OCI-LY7 (cell line): Measurements from ENCODE around the gene GTF2F1. TPM values are rescaled to one million over a fixed set of nuclear protein-coding genes. Genes with fewer than 3 reads are reported as not detected.
"Not testable (repeated sequence)": the region's sequence is repeated elsewhere in the genome, so short reads cannot be mapped to it uniquely, and the experiment has no call there.

Experiments
- BruUV-seq: library from RNA; stranded (reverse); fragments of 400-500 nt; replicated peaks from 2 replicates; lab custom pipeline; 2021; lab: Mats Ljungman, UMichigan
- CTCF ChIA-PET: fragments of 300-600 bp; sonication (Branson Sonifier 250); formaldehyde crosslinking; loops from one replicate; lab custom pipeline; 2022; ENCODE audit warnings: antibody characterized with exemption; ENCODE audit not compliant: unreplicated experiment; lab: Charles Lee
- POLR2A ChIA-PET: fragments of 300-600 bp; sonication (Branson Sonifier 250); formaldehyde crosslinking; loops from one replicate; lab custom pipeline; 2022; ENCODE audit warnings: antibody characterized with exemption; lab: Charles Lee
- DNase-seq: peaks from one replicate; pipeline ENCODE4 v3.0.0-alpha.2; 2015; ENCODE audit warnings: low spot score
- H2AFZ ChIP-seq: fragments of 200-600 bp; sonication (generic), shearing (Covaris generic); 2 replicates; pipeline ENCODE4 v1.6.1; 2014; ENCODE audit warnings: mild to moderate bottlenecking, antibody characterized with exemption, low read length, moderate library complexity
- H3K27ac ChIP-seq: fragments of 200-600 bp; sonication (generic); 2 replicates; pipeline ENCODE4 v1.5.1; 2014; ENCODE audit warnings: mixed run types, low read depth, mild to moderate bottlenecking, moderate library complexity, low read length, inconsistent platforms; ENCODE audit not compliant: poor library complexity, severe bottlenecking
- H3K36me3 ChIP-seq: fragments of 200-600 bp; sonication (generic); 2 replicates; pipeline ENCODE4 v1.6.1; 2014; ENCODE audit warnings: mild to moderate bottlenecking, antibody characterized with exemption, low read length, moderate library complexity, mixed read lengths; ENCODE audit not compliant: insufficient read depth
- H3K4me1 ChIP-seq: fragments of 200-600 bp; sonication (generic); 2 replicates; pipeline ENCODE4 v1.5.1; 2014; ENCODE audit warnings: mild to moderate bottlenecking, low read length; ENCODE audit not compliant: insufficient read depth, poor library complexity, severe bottlenecking
- H3K4me2 ChIP-seq: fragments of 200-600 bp; sonication (generic); 2 replicates; pipeline ENCODE4 v1.6.1; 2014; ENCODE audit warnings: mild to moderate bottlenecking, low read length
- H3K4me3 ChIP-seq: fragments of 200-600 bp; sonication (generic); 2 replicates; pipeline ENCODE4 v1.5.1; 2014; ENCODE audit warnings: mild to moderate bottlenecking, low read depth, low read length; ENCODE audit not compliant: poor library complexity, severe bottlenecking
- H3K79me2 ChIP-seq: fragments of 200-600 bp; sonication (generic); 2 replicates; pipeline ENCODE4 v1.6.1; 2016; ENCODE audit warnings: low read depth, mild to moderate bottlenecking, low read length, moderate library complexity, mixed read lengths; ENCODE audit not compliant: insufficient read depth
- H3K9me2 ChIP-seq: fragments of 200-600 bp; sonication (generic); 2 replicates; pipeline ENCODE4 v1.6.1; 2016; ENCODE audit warnings: mild to moderate bottlenecking, low read length, mixed read lengths; ENCODE audit not compliant: insufficient read depth
- H3K9me3 ChIP-seq: fragments of 200-600 bp; sonication (generic); 2 replicates; pipeline ENCODE4 v1.6.1; 2014; ENCODE audit warnings: mild to moderate bottlenecking, mixed run types, low read length, mixed read lengths
- H4K20me1 ChIP-seq: fragments of 200-600 bp; sonication (generic); 2 replicates; pipeline ENCODE4 v1.6.1; 2014; ENCODE audit warnings: mild to moderate bottlenecking, antibody characterized with exemption, low read length, moderate library complexity, mixed read lengths; ENCODE audit not compliant: insufficient read depth
- CTCF ChIP-seq: fragments of 200-600 bp; sonication (generic); conservative IDR thresholded peaks from 2 replicates; pipeline ENCODE4 v1.5.1; 2014; ENCODE audit warnings: mild to moderate bottlenecking, antibody characterized with exemption, low read length, moderate library complexity, mixed read lengths
- EZH2phosphoT487 ChIP-seq: fragments of 200-600 bp; sonication (generic); IDR thresholded peaks from 2 replicates; pipeline ENCODE4 v1.6.1; 2018; ENCODE audit warnings: low read depth, borderline replicate concordance, mild to moderate bottlenecking, mixed run types, antibody characterized with exemption, low read length, moderate library complexity, mixed read lengths
- intact Hi-C: fragments of 100-400 bp; cut with micrococcal nuclease; formaldehyde crosslinking; loops from one replicate; pipeline ENCODE4 v1.10.0; 2022; ENCODE audit not compliant: unreplicated experiment
- total RNA-seq, 2 experiments: library from RNA; depleted of rRNA in 1 of 2; stranded (reverse); fragments of >200 nt in 1 of 2; shearing (Covaris generic) in 1 of 2; gene quantifications; 2 replicates each; pipeline ENCODE4 v1.2.3, GENCODE V29; 2014 to 2022

The GTF2F1 gene
- total RNA-seq, 2 experiments from 2014 or later = 31.1 to 43.2 TPM

DNA sequence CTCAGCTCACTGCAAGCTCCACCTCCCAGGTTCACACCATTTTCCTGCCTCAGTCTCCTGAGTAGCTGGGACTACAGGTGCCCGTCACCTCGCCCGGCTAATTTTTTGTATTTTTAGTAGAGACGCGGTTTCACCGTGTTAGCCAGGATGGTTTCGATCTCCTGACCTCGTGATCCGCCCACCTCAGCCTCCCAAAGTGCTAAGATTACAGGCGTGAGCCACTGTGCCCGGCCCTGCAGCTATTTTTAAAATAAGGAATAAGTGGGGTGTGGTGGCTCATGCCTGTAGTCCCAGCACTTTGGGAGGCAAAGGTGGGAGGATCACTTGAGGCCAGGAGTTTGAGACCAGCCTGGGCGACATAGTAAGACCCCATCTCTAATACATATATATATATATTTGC, 32.5 kb downstream of the GTF2F1 start:
- H3K9me3 ChIP-seq, POLR2A ChIA-PET, H2AFZ ChIP-seq, H3K9me2 ChIP-seq, CTCF ChIA-PET, H3K4me2 ChIP-seq, BruUV-seq, H3K27ac ChIP-seq, DNase-seq, H3K4me3 ChIP-seq, intact Hi-C loops, H4K20me1 ChIP-seq: not testable (repeated sequence)
- peaks cover 13% of the 10 kb centered on the region for H3K4me1 ChIP-seq
- peaks cover 17% of the 10 kb centered on the region; the same call in 1 of the 2 replicates for H3K79me2 ChIP-seq
- peaks cover 14% of the 10 kb centered on the region for H3K36me3 ChIP-seq

- Histone ChIP-seq H3K4me1 (peaks cover 13% of the 10 kb centered on the region), H3K9me2 (no peaks in the 10 kb centered on the region), H3K4me2 (no peak overlapping the region), H4K20me1 (no peaks in the 10 kb centered on the region), H3K36me3 (peaks cover 7% of the 10 kb centered on the region), H2AFZ (no peak overlapping the region), H3K27ac (no peak overlapping the region), H3K4me3 (no peak overlapping the region), H3K79me2 (peaks cover 17% of the 10 kb centered on the region; the same call in 1 of the 2 replicates), H3K9me3 (no peaks in the 10 kb centered on the region)
- BruUV-seq = no TSS peak
- intact Hi-C loops = no loop called here
- CTCF ChIA-PET = no interaction called here
- POLR2A ChIA-PET = no interaction called here
- TF ChIP-seq CTCF = no peak
- no peak for TF ChIP-seq EZH2phosphoT487
- DNase-seq = no peak
These were observed 33.2 kb downstream of the GTF2F1 start for GRCh38 chr19:6359568-6360341.

DNA sequence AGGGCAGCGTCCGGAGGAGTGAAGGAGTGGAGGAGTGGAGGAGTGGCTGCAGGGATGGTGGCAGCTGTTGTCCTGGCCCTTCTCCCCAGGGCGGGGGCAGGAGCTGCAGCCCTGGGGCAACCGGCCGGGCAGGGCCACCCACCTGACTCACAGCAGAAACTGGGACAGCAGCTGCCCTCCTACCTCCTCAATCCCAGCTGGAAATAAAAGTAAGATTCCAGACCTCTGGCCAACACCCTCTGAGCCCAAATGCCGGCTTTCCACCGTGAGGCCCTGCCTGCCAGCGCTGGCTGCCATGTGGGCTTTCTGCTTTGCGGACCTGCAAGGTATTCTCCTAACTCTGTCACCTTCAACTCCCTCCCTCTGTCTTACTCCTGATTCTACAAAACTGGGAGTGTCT, 35.0 kb downstream of the GTF2F1 start:
- POLR2A ChIA-PET = no interaction called here
- CTCF ChIA-PET = no interaction called here
- TF ChIP-seq CTCF = no peak
- no peak for TF ChIP-seq EZH2phosphoT487
- no peak for DNase-seq
- H3K4me1 ChIP-seq = peaks cover 12% of the 10 kb centered on the region
- H3K79me2 ChIP-seq = peaks cover 13% of the 10 kb centered on the region; the same call in 1 of the 2 replicates
- H3K9me2 ChIP-seq = no peaks in the 10 kb centered on the region
- intact Hi-C loops = no loop called here
- BruUV-seq = no TSS peak
- no peaks in the 10 kb centered on the region for H4K20me1 ChIP-seq
- H2AFZ ChIP-seq = no peak overlapping the region
- H3K4me2 ChIP-seq = no peak overlapping the region
- no peaks in the 10 kb centered on the region for H3K9me3 ChIP-seq
- H3K4me3 ChIP-seq = no peak overlapping the region
- H3K27ac ChIP-seq = no peak overlapping the region
- H3K36me3 ChIP-seq = no peaks in the 10 kb centered on the region
